Measurements from ENCODE around the gene DEFB125.
"Not testable (repeated sequence)": the region's sequence is repeated elsewhere in the genome, so short reads cannot be mapped to it uniquely, and the experiment has no call there.

Gene DEFB125

GRCh38 chr20:103456-103855, 16.0 kb downstream of the DEFB125 start:
- H3K27ac ChIP-seq, result no peak overlapping the region
- TF ChIP-seq ZFX (IDR thresholded peaks at IDR 0.05), result no peak
- TF ChIP-seq CTCF (conservative IDR thresholded peaks at IDR 0.05), result no peak

- no peak overlapping the region for H3K27ac ChIP-seq
- no peak for TF ChIP-seq CTCF (conservative IDR thresholded peaks at IDR 0.05)
- no peak for TF ChIP-seq ZFX (IDR thresholded peaks at IDR 0.05)
Measured at GRCh38 chr20:112396-112795, 24.9 kb downstream of the DEFB125 start.

GRCh38 chr20:117518-117917, 30.0 kb downstream of the DEFB125 start:
- no peak for TF ChIP-seq CTCF (conservative IDR thresholded peaks at IDR 0.05)
- no peak for TF ChIP-seq ZFX (IDR thresholded peaks at IDR 0.05)
- no peak overlapping the region for H3K27ac ChIP-seq

- H3K27ac ChIP-seq, result not testable (repeated sequence)
Measured at GRCh38 chr20:129786-130323, 42.4 kb downstream of the DEFB125 start.

- TF ChIP-seq CTCF (conservative IDR thresholded peaks at IDR 0.05), result peak; percentile 63
- TF ChIP-seq ZFX (IDR thresholded peaks at IDR 0.05), result no peak
- H3K27ac ChIP-seq, result no peak overlapping the region
Measured at GRCh38 chr20:137668-138490, 50.4 kb downstream of the DEFB125 start.

GRCh38 chr20:142290-142689, 54.8 kb downstream of the DEFB125 start, which contains the start of gene DEFB126:
TSS of gene DEFB126 (plus strand) at chr20:142590. CDS start at chr20:142629, 39 bp downstream.
- no peak within 1 kb of the TSS for H3K27ac ChIP-seq
- TF ChIP-seq CTCF (conservative IDR thresholded peaks at IDR 0.05), result no peak
- TF ChIP-seq ZFX (IDR thresholded peaks at IDR 0.05), result no peak

GRCh38 chr20:145877-146276, 58.4 kb downstream of the DEFB125 start:
- TF ChIP-seq ZFX (IDR thresholded peaks at IDR 0.05), result no peak
- TF ChIP-seq CTCF (conservative IDR thresholded peaks at IDR 0.05), result no peak
- H3K27ac ChIP-seq, result no peak overlapping the region

Measured in C4-2B (cell line).